ENCODE data around the gene EIF2D.
A peak's percentile ranks its signal among the peaks of the same experiment; 100 is the strongest.
"Not testable (repeated sequence)": the region's sequence is repeated elsewhere in the genome, so short reads cannot be mapped to it uniquely, and the experiment has no call there.

EIF2D gene

DNA sequence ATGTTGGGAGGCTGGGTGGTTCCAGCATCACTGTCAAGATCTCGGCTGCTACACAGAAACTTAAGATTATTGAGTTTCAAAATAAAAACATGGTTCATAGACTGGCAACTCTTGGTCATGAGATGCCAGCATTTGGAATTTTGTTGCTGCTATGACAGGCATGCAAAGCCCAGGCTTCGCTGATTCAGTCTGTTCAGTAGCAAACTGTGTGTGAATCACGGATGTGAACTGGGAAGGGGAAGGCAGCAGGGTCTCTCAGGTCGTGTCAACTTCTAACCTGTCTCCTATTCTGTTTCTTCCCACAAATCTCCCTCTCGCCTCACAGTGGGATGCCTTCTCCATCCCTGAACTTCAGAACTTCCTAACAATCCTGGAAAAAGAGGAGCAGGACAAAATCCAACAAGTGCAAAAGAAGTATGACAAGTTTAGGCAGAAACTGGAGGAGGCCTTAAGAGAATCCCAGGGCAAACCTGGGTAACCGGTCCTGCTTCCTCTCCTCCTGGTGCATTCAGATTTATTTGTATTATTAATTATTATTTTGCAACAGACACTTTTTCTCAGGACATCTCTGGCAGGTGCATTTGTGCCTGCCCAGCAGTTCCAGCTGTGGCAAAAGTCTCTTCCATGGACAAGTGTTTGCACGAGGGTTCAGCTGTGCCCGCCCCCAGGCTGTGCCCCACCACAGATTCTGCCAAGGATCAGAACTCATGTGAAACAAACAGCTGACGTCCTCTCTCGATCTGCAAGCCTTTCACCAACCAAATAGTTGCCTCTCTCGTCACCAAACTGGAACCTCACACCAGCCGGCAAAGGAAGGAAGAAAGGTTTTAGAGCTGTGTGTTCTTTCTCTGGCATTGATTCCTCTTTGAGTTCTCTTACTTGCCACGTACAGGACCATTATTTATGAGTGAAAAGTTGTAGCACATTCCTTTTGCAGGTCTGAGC is 25.5 kb downstream of the EIF2D start:
- no peak for DNase-seq

DNA sequence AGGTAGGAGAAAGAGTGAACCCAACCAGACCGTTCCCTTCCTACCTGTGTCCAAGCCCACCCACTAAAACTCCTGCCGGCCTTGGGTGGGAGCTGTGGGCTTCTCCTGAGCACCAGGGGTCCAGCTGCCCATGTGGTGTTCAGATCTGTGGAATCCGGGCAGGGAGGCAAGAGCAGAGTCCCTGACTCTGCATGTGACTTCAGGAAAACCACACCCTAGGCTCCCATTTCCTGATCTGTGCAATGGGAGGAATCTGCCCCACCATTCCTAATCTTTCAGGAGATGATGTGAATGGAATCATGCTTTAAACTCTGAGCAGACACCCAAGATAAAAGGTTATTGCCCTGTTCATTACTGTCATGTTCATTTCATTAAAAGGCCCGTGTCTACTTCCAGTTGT is 27.6 kb downstream of the EIF2D start:
- DNase-seq, result no peak

DNA sequence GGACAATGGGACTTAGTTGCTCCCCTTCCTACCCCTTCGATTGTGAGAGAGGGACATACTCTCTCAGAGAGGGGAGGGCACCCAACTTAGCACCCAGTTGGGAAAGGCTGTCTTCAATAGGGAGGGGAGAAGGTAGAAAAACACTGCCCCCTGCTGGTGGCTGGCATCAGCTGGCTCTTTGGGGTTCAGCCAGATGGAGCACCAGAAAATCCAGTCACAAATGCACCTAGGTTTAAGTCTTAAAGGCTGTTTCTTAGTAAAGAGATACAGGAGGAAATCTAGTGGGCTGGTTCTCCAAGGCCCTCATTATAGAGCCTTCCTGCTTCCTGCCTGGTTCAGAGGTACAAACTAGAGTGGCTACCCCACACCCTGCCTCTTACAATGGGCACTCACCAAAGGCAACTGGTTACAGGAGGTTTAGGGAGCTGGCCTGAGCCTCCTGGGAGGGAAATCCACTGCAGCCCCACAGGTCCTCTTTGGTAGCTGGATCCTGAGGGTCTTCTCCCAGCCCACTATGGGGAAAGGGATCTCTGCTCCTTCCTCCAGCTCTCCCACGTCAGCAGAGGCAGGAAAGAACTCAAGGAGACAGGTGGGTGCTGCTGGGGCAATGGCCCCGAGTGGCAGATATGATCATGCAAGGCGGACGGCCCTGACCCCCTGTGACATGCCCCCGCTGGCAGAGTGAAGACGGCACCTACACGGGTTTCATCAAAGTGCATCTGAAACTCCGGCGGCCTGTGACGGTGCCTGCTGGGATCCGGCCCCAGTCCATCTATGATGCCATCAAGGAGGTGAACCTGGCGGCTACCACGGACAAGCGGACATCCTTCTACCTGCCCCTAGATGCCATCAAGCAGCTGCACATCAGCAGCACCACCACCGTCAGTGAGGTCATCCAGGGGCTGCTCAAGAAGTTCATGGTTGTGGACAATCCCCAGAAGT is 28.3 kb downstream of the EIF2D start:
- DNase-seq, result peak; percentile 91

DNA sequence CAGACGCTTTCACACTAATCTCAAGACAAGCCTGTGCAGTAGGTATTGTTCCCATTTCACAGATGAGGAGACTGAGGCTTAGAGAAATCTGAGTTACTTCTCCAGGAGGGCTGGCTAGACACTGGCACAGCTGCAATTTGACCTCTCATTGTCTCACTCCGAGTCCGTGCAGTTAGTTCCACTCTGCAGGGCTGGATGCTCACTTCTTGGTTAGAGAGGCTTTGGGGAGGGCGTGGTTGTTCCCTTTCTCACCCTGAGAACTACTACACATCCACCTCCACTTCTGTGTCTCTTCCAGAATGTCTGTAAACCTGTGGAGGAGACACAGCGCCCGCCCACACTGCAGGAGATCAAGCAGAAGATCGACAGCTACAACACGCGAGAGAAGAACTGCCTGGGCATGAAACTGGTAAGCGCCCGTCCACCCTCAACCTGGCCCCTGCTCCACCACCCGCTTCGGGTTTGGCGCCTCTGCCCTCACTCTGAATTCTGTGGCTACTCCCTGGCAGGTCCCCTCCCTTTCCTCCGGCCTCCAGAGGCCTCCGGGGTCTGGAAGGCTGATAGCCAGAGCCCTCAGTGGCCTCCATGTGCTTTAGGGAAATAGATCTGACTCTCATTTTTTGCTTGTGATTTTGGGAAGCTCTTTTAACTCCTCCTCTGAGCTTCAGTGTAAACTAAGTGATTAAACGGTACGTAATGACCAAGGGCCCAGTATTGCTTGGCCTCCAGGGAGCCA is 29.1 kb downstream of the EIF2D start:
- DNase-seq, result no peak

DNA sequence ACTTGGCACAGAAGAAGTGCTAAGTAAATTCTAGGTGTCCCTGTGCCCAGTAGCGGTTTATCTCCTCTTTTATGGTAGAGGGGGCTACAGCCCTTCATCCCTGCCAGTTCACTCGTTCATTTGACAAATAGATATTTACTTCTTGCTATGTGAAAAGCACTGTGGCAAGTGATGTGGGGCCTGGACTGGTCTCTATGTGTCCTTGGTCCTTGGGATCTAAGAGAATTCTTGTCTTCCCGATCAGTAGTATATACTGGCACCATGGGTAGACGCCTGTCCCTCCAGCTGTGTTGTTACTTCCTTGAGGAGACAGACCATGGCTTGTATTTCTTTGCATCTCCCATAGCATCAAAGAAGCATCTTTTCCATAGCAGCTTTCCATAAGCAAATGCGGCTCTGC is 29.7 kb downstream of the EIF2D start:
- no peak for DNase-seq

DNA sequence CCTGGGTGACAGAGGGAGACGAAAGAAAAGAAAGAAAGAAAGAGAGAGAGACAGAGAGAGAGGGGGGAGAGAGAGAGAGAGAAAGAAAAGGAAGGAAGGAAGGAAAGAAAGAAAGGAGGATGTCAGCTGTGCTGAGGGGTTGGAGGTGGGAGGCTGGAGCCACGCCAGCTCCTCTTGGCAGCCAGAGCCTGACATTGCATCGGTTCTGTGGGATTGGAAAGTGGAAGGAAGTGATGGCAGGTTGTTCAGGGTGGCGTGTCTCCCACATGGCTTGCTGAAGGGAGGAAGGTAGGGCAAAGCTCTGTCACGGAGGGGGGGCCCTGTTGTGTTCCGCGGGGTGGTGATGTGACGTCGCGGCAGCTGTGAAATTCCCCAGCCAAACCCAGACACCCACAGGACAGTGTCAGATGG is 30.7 kb downstream of the EIF2D start:
- DNase-seq, result peak; percentile 79

DNA sequence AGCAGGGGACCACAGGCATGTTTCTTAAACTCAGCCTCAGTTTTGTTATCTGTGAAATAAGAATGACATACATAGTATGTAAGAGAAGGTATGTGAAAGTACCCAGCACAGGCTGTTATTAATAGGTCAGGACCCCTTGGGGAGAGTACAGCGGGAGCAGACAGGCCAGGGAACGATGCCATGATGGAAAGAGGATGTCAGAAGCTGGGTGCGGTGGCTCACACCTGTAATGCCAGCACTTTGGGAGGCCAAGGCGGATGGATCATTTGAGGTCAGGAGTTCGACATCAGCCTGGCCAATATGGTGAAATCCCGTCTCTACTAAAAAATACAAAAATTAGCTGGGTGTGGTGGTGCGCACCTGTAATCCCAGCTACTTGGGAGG is 31.2 kb downstream of the EIF2D start:
- DNase-seq, result not testable (repeated sequence)

DNA sequence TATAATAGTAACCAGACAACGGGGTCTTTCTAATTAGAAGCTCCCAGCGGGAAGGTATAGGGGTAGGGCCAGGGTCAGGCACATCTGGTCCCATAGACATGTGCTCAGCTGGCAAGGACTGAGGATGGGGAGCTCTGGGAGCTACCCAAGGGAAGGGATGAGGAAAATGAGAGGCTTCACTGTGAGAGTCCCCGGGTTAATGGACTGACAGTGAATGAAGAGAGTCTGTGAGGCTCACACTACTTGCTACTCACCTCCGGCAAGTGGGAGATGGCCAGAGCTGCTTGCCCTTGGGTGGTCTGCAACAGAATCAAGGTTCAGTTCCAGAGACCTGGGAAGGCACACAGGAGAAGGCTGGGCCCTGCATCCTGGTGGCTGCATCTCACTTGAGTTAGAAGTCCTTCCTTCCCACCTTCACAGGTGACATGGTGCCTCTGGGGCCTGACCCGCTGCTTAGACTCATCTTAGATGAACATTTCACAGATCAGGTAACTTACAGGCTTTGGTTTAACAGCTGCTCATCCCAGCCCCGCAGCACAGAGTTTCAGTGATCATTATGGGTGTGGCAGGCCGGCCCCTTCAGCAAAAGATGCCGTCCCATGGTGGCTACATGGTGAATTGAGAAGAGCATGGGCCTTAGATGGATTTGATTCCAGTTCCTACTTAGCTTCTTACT is 31.7 kb downstream of the EIF2D start:
- DNase-seq, result no peak

DNA sequence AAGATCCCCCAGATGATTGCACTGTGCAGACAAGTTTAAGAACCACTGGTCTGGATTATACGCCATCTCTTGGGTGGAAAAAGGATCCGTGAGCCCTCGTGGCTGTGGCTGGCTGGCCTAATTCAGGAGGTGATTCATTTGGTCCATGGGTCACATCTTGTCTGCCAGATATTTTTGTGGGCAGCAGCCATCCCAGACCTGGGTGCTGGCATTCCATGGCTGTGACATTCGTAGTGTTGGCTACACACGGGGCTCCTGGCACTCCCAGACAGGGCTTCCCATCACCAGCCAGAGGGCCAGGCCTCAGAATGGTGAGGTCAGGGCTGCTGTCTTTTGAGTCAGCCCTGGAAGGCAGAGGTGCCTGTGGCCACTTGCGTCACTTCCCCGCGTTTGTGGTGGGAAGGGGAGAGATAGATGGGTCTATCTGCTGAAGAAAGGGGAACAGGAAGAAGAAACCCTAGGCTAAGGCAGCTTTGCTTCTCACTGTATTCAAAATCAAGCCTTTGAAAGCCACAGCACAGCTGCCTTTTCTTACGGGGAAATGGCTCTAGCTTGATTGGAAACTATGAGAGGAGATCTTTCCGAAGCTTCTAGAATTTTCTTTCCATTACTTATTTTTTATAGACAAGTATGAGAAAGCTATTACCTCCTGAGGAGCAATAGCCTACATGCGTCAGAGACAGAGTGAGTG is 32.4 kb downstream of the EIF2D start:
- peak; percentile 83 for DNase-seq

DNA sequence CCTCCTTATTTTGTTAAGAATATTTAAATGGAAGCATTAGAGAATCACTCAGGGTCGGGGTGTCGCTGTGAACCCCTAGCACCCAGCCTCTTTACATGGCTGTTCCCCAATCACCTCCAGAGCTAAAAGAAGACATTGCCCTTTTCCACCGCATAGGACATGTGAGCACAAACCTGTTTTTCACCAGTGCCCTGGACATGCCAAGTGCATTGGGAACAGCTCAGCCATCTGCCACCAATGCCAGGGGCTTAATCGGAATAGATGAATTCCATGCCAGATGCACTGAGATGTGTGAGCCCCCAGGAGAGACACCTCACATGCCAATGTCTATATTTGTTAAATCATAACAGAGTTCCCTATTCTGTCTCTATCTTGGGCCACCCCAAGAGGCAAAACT is 33.3 kb downstream of the EIF2D start:
- DNase-seq, result no peak

DNA sequence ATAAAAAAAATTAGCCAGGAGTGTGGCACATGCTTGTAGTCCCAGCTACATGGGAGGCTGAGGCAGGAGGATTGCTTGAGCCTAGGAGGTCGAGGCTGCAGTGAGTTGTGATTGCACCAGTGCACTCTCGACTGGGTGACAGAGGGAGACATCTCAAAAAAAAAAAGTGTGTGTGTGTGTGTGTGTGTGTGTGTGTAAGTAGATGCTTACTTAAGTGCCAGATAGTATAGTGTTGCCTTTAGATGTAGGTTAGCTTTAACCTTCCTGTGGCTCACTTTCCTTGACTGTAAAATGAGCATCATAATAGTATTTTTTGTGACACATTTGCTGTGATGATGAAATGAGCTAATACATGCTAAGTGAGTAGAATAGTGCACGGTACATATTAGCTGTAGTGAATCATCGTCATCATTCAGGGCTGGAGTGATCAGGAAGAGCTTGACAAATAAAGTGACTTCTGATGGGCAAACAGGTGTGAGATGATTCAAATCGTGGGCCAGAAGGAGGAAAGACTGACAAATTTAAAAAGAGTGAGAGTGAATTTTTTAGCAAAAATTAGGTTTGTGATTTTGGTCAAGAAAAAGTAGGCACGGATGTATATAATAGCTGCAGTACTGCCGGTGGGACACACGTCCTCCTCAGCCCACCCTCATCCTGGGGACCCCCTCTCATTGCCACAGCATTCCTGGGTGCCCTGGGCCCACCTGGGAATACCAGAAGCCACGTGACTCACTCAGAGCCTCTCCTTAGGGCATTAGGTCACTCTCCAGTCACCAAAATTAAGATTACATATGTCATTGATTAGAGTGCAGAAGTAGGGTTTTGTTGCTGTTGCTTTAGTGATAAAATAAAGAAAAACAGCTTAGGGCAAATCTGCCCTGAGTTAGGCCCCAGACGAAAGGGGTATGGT is 33.9 kb downstream of the EIF2D start:
- no peak for DNase-seq

DNA sequence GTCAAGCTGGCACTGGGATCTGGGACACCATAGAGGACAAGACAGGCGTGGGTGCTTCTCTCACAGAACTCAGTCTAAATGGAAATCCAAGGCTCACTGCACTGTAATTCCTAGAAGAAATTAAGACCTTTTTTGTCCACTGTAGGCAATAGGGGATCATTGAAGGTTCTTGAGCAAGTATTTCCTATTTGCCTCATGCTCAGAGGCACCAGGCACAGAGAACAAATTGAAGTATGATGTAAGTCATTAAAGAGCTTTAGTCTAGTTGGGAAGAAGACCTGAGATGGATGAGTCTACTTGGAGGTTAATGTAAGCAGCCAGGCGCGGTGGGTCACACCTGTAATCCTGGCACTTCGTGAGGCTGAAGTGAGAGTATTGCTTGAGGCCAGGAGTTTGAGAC is 34.6 kb downstream of the EIF2D start:
- DNase-seq, result no peak

DNA sequence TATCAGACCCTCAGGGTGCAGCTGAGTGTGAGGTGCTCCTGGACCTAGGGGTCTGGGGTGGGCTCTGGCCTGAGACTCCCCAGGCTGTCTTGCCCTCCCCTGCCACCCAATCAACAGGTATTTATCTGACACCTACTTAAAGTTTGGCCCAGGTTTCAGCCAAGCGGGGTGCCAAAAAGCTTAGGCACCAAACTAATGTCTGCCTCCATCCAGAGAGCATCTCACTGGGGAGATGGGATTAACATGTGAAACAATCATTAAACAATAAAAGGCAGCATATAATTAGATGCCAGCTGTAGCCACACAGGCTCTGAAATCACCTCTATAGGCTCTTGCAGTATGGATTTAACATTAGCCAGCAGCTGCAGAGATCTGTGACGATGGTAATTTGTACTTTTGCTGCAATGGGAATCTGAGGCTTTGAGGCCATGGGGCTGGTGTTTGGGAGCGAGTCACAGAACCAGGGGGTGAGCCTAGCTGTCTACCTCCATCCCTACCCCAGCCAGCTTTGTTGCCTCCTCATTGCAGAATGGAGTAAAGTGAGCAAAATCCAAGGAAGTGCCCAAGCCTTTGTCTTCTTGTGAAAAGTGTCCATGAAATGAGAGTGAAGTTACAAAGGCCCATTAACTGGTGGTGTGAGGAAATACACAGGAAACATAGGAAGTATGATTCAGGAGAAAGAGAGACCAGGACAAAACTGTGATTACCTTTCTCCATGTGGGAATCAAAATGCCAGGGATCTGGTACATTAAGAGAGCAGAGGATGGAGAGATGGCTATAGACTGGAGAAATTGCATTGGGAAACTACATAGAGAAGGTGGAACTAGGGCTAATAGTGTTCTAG is 36.1 kb downstream of the EIF2D start:
- DNase-seq, result no peak

DNA sequence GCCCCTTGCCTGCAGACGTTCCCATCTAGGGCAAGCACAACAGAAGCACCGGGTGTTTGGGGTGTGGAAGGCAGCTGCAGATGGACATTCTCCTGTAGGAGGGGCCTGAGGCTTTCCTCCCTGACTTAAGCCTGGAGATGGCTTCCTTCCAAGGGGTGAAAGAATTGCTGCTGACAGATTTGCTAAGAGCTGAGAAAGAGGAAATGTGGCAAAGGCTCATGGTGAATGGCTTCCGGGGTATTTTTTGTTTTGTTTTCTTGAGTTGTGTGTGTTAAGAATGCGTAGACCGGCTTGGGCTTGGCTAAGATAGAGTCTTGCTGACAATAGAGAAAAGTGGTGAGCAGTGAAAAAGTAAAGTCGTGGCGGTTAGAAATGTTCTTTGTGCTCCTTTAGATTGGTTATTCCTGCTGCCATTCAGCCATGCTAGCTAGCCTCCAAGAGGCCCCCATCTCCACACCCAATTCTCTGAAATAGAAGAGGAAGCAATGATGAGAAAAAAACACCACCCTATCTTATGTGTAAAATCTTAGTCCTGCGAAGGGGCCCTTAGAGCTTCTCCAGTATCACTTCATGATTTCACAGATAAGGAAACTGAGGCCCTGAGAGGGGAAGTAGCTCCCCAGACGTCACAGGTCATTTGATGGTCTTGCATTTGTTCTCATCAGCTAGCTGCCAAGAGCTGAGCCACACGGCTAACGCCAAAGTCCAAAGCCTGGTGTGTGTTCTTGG is 36.9 kb downstream of the EIF2D start:
- no peak for DNase-seq

DNA sequence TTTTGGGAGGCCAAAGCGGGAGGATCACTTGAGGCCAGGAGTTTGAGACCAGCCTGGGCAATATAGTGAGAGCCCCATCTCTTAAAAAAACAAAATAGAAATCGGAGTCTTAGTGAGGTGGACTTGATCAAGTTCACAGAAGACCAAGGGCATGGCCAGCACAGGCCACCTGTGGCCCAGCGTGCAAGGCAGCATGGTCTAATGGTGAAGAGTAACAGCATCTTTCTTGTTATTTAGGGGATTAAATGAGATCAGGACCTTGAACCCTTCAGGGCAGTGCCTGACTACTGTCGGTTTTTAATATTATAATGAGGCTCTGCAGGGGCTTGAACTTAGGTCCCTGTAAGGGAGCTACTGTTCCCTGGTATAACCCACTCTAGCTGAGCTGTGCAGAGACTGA is 38.5 kb downstream of the EIF2D start:
- DNase-seq, result no peak

DNA sequence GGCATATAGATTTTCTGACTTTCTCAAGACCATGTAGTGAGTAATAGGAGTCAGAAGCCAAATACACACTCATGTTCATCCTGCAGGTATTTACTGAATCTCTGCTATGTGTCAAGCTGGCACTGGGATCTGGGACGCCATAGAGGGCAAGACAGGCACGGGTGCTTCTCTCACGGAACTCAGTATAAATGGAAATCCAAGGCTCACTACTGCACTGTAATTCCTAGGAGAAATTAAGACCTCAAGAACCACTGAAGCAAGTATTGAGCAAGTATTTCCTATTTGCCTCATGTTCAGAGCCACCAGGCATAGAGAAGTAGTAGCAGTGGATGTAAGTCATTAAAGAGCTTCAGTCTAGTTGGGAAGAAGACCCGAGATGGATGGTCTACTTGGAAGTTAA is 38.9 kb downstream of the EIF2D start:
- DNase-seq, result no peak

DNA sequence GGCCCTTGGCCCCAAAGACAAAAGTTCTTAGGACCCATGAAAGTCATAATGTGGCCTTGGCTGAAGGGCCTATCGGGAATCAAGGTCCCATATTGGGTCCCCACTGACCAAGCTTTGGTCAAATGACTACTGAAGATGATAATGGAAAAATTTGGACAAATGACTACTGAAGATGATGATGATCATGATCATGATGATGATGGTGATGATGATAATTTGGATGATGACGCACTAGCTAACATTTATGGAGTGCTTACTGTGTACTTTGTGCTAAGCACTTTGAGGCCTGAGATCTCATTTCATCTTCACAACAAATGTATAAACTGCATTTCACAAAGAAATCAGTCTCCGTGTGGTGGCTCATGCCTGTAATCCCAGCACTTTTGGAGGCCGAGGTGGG is 39.4 kb downstream of the EIF2D start:
- DNase-seq, result no peak

DNA sequence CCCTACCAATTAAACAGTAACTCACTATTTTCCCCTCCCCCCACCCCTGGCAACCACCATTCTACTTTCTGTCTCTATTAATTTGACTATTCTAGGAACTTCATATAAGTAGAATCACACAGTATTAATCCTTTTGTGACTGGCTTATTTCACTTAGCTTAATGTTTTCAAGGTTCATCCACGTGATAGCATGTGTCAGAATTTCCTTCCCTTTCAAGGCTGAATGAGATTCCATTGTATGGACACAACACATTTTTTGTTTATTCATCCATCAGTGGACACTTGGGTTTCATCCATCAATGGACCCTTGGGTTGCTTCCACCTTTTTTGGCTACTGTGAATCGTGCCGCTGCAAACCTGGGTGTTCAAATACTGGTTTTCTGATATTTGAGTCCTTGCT is 41.7 kb downstream of the EIF2D start:
- no peak for DNase-seq

DNA sequence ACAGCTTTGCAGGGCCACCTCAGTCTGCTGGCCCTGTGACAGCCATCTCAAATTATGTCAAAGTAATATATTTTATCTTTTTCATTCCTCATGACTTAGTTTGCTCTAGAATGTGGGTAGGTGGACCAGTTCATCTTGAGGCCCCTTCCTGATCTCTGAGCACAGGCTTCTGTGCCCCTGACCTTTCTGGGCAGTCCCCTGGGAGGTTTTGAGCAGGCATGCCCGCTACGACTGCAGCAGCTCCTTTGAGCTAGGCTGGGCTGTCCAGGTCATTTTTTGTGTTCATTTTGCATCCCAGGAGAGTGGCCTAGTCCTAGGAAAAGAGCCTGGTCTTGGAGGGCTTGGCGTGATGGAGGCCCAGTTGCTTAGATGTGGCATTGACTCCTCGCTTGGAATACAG is 42.7 kb downstream of the EIF2D start:
- DNase-seq, result no peak
